ENCODE data around the gene EEF1AKMT2. TPM values are rescaled to one million over a fixed set of nuclear protein-coding genes. Genes with fewer than 3 reads are reported as not detected.

The EEF1AKMT2 gene
- total and polyA plus RNA-seq, 2 of the 13 experiments (the other 11 are each of a cell fraction or from before 2014, with no cell fraction given), result 11.3 to 19.3 TPM

- Histone ChIP-seq H3K79me2 (ENCODE audit: insufficient read depth, low read length) (peaks cover 34% of the 10 kb centered on the region), H3K9ac (ENCODE audit: insufficient read depth, low read depth, low read length) (no peak overlapping the region), H3K27ac (ENCODE audit: extremely low read length, insufficient read depth, low read length) (no peak overlapping the region), H3K4me2 (ENCODE audit: low read depth, low read length) (no peak overlapping the region), H3K36me3 (replicated peaks in 1 of 2; ENCODE audit: control insufficient read depth in 1 of 2, insufficient read depth in 2 of 2, low read length in 2 of 2) (peaks cover 3 to 9% of the 10 kb centered on the region in 2 experiments; a peak in 3 of 5 replicates), H3K9me3 (ENCODE audit: low read length) (no peaks in the 10 kb centered on the region), H3K4me3 (replicated peaks in 1 of 3; ENCODE audit: insufficient read depth in 1 of 3, low read depth in 2 of 3, low read length in 3 of 3) (no peak overlapping the region), H3K27me3 (ENCODE audit: control insufficient read depth in 1 of 2, insufficient read depth in 2 of 2, low read length in 2 of 2) (no peaks in the 10 kb centered on the region), H2AFZ (ENCODE audit: low read length) (no peak overlapping the region), H3K4me1 (ENCODE audit: insufficient read depth, low read length) (peaks cover 42% of the 10 kb centered on the region), H4K20me1 (ENCODE audit: insufficient read depth, low read length) (no peaks in the 10 kb centered on the region)
- TF ChIP-seq PAXIP1 (CRISPR knock-in tag; conservative IDR thresholded peaks at IDR 0.05), result no peak
- TF ChIP-seq ZNF510 (CRISPR knock-in tag; IDR thresholded peaks at IDR 0.05; ENCODE audit: low read depth), result no peak
- TF ChIP-seq RBM39 (IDR thresholded peaks at IDR 0.05; ENCODE audit: low read depth, low read length, poor library complexity, severe bottlenecking), result no peak
- TF ChIP-seq AGO1 (IDR thresholded peaks at IDR 0.05; ENCODE audit: low read depth, low read length, poor library complexity, severe bottlenecking), result no peak
- TF ChIP-seq E2F1 (CRISPR knock-in tag; IDR thresholded peaks at IDR 0.05), result no peak
- TF ChIP-seq ARNT2 (CRISPR knock-in tag; IDR thresholded peaks at IDR 0.05; ENCODE audit: low read depth), result no peak
- no peak for TF ChIP-seq ZNF800 (CRISPR knock-in tag; IDR thresholded peaks at IDR 0.05)
- no peak for TF ChIP-seq TBX3 (IDR thresholded peaks at IDR 0.05; ENCODE audit: borderline replicate concordance)
- POLR2A ChIA-PET, result no interaction called here
- ATAC-seq (no peak), FAIRE-seq (no peak), DNase-seq (ENCODE audit: low spot score) (no peak)
- intact Hi-C loops (cut with micrococcal nuclease; ENCODE audit: unreplicated experiment) (no loop called here), in situ Hi-C loops (cut with HindIII; ENCODE audit: extremely low pct_ligation_motif_present, low pct_unique_long_range_greater_than_20kb) (no loop called here)
- WGBS (ENCODE audit: low lambda C conversion rate), result 75% methylated on average over 5 of the region's 6 CpGs
- CTCF ChIA-PET (ENCODE audit: low intra/inter-chr PET ratio, low total read pairs), result no interaction called here
- no TSS peak for BruUV-seq (replicated peaks)
Measured at GRCh38 chr10:124727361-124727960, 64.2 kb downstream of the EEF1AKMT2 start.
